H1 (cell line): Measurements from ENCODE around the gene UMAD1.

Source experiments
- POLR2AphosphoS5 ChIP-seq: IDR thresholded peaks from 2 replicates; pipeline ENCODE4 v1.6.1; 2011; ENCODE audit warnings: low read depth, low read length
- USF2 ChIP-seq: IDR thresholded peaks from 2 replicates; pipeline ENCODE4 v1.6.1; 2011; ENCODE audit warnings: low read length, improper control_type of control experiment

- TF ChIP-seq POLR2AphosphoS5: no peak
- TF ChIP-seq USF2: no peak
Measured at GRCh38 chr7:7609330-7609729, 31.2 kb upstream of the UMAD1 start.
